Effector memory CD4-positive, alpha-beta T cell (primary cell): ENCODE measurements around the gene TFPI.

Experiments used
- DNase-seq, 3 donors: peaks; one replicate each; pipeline ENCODE4 v3.0.0-alpha.2; 2020
- H3K27ac ChIP-seq: 2 replicates; pipeline ENCODE4 v1.7.0; 2013; ENCODE audit warnings: mild to moderate bottlenecking, low read length, moderate library complexity; ENCODE audit not compliant: insufficient read depth, poor library complexity, severe bottlenecking
- H3K27me3 ChIP-seq: replicated peaks from 2 replicates; pipeline ENCODE4 v1.7.0; 2013; ENCODE audit warnings: mild to moderate bottlenecking, low read length; ENCODE audit not compliant: insufficient read depth, control insufficient read depth, poor library complexity, severe bottlenecking
- H3K36me3 ChIP-seq: 2 replicates; pipeline ENCODE4 v1.7.0; 2013; ENCODE audit warnings: mild to moderate bottlenecking, low read length, moderate library complexity; ENCODE audit not compliant: control insufficient read depth, insufficient read depth
- H3K4me1 ChIP-seq: 2 replicates; pipeline ENCODE4 v1.7.0; 2013; ENCODE audit warnings: low read length, mild to moderate bottlenecking; ENCODE audit not compliant: control insufficient read depth, insufficient read depth, poor library complexity, severe bottlenecking
- H3K4me3 ChIP-seq: 2 replicates; pipeline ENCODE4 v1.7.0; 2013; ENCODE audit warnings: low read length, low read depth, mild to moderate bottlenecking; ENCODE audit not compliant: insufficient read depth, poor library complexity, severe bottlenecking
- H3K9me3 ChIP-seq: 2 replicates; pipeline ENCODE4 v1.7.0; 2013; ENCODE audit warnings: mild to moderate bottlenecking, low read length, moderate library complexity; ENCODE audit not compliant: control insufficient read depth

Gene TFPI

DNA sequence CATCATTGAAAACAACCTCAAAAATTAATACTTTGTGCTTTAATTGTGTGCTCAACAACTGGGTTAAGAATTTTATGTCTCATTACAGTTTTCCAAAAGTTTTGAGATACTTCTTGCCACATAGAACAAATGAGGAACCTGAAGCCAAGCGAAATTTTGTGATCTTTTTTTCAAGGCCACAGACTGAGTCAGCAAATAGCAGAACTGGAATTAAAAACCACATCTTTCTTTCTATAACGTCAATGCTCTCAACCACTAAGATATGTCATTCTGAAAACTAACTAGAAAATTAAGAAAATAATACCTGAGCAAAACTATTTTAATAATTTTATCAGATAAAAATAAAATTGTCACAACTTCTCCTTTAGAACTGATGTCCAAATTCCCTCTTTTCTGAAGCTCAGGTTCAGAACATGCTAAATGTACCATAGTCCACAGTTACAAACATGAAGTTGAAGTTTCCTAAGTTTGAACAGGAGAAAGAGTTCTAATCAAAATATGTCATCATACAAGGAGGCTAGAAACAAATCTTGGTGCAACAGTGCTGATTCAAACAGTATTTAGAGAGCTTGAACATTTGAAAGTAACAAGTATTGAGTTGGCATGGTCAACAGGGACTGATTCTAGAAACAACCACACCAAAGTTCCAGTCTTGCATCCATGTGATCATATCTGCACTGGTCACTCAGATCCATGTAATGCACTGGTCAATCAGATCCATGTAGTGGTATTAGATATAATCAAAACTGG lies 78.6 kb downstream of the TFPI start:
- Histone ChIP-seq H3K4me1 (no peaks in the 10 kb centered on the region), H3K27ac (no peak overlapping the region), H3K4me3 (no peak overlapping the region), H3K27me3 (no peaks in the 10 kb centered on the region), H3K9me3 (no peaks in the 10 kb centered on the region), H3K36me3 (no peaks in the 10 kb centered on the region)
- no peak for DNase-seq

DNA sequence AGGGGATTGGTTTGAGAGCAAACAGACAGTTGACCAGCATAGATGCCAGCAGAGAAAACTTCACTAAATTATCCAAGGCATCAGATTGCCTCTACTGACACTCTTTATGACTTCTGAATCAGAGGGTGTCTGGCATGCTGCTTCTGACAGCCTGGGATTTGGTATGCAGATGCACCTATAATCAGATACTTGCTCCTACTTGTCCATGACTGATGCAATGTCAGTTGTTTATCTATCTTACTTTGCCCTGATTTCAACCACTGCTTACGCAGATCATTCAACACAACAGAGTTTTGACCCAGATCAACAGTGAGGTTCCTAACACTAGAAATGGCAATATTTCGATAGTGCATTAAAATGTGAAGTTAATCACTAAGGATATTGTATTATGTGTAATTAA lies 83.5 kb downstream of the TFPI start:
- Histone ChIP-seq H3K36me3 (no peaks in the 10 kb centered on the region), H3K9me3 (no peaks in the 10 kb centered on the region), H3K27ac (no peak overlapping the region), H3K4me1 (no peaks in the 10 kb centered on the region), H3K4me3 (no peak overlapping the region), H3K27me3 (no peaks in the 10 kb centered on the region)
- no peak for DNase-seq

DNA sequence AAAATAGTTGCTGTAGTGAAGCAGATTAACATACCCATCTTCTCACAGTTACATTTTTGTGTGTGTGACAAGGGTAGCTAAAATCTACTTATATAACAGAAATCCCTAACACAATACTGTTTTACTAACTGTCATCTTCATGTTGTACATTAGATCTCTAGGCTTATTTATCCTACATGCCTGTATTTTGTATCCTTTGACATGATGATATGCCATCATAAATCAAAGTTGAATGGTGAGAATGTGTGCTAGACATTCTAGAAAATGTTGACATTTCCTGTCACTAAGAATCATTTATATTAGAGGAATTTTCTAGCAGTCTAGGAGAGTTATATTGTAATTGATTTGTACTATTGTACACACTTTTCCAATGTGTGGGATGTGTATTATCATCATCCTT lies 84.7 kb downstream of the TFPI start:
- H3K27me3 ChIP-seq, result no peaks in the 10 kb centered on the region
- H3K4me3 ChIP-seq, result no peak overlapping the region
- no peaks in the 10 kb centered on the region for H3K36me3 ChIP-seq
- no peak overlapping the region for H3K27ac ChIP-seq
- DNase-seq, result no peak
- no peaks in the 10 kb centered on the region for H3K9me3 ChIP-seq
- no peaks in the 10 kb centered on the region for H3K4me1 ChIP-seq

DNA sequence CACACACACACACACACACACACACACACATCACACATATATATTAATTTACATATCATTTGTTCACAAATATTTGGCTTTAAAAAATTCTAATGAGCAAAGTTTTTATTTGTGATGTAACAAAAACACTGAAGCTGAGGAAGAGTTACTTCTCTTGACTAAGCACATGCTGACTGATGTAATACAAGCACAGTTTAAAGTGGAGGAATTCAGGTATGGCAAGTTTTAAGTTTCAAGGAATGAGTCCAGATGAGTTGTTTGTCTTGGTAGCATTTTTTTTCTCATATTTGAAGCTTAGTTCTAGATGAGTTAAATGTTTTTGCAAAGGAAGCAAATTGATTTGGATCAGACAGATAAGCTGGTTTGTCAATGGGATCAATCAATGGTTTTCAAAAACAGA lies 86.0 kb downstream of the TFPI start:
- H3K4me3 ChIP-seq, result no peak overlapping the region
- H3K4me1 ChIP-seq, result no peaks in the 10 kb centered on the region
- no peaks in the 10 kb centered on the region for H3K9me3 ChIP-seq
- no peaks in the 10 kb centered on the region for H3K27me3 ChIP-seq
- no peak for DNase-seq
- no peak overlapping the region for H3K27ac ChIP-seq
- no peaks in the 10 kb centered on the region for H3K36me3 ChIP-seq

DNA sequence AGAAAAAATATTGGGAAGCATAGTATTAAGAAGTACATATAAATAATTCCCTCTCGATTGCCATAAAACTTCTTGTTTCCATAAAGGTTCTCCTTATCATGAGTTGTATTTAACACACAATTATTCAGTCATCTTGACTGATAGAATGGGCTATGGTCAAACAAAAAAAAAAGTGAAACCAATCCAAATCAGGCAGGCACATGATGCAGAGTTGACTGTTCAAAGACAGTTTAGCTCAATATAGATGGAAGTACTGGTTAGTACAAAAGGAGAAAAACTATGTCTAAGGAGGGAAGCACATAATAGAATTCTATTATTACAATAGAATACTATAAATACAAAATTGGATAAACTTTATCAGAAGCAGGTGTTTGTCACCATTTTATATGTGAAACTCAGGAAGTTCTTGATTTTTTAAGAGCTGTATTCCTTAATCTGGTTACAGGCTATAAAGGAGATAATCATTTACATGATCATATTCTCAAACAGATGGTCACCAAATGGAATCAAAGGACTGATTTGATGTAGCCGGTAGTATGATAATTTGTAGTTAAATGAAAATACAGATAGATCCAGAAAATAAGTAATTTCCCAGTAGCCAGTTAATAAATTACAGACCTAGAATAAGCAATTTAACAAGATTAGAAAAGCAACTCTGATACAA lies 88.0 kb downstream of the TFPI start:
- no peak overlapping the region for H3K27ac ChIP-seq
- H3K4me3 ChIP-seq, result no peak overlapping the region
- H3K4me1 ChIP-seq, result no peaks in the 10 kb centered on the region
- no peaks in the 10 kb centered on the region for H3K9me3 ChIP-seq
- no peaks in the 10 kb centered on the region for H3K27me3 ChIP-seq
- no peak for DNase-seq
- H3K36me3 ChIP-seq, result no peaks in the 10 kb centered on the region

DNA sequence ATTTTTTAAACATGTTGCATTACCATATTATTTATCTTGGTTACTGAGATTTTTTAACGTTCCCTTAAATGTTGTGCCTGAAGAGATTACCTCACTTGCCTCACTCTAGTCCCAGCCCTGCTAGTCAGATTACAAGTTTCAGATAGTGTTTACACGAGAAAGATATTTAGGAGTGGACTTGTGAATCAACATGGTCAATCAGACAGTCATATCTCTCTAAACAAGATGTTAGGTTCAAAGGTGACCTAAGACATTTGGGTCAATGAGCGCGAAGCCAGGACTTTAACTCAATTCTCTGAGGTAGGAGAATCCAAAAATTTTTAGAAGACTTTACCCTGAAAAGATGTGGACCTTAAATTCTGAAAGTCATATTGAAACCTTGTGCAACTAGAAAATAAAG lies 91.4 kb downstream of the TFPI start:
- H3K4me3 ChIP-seq, result no peak overlapping the region

DNA sequence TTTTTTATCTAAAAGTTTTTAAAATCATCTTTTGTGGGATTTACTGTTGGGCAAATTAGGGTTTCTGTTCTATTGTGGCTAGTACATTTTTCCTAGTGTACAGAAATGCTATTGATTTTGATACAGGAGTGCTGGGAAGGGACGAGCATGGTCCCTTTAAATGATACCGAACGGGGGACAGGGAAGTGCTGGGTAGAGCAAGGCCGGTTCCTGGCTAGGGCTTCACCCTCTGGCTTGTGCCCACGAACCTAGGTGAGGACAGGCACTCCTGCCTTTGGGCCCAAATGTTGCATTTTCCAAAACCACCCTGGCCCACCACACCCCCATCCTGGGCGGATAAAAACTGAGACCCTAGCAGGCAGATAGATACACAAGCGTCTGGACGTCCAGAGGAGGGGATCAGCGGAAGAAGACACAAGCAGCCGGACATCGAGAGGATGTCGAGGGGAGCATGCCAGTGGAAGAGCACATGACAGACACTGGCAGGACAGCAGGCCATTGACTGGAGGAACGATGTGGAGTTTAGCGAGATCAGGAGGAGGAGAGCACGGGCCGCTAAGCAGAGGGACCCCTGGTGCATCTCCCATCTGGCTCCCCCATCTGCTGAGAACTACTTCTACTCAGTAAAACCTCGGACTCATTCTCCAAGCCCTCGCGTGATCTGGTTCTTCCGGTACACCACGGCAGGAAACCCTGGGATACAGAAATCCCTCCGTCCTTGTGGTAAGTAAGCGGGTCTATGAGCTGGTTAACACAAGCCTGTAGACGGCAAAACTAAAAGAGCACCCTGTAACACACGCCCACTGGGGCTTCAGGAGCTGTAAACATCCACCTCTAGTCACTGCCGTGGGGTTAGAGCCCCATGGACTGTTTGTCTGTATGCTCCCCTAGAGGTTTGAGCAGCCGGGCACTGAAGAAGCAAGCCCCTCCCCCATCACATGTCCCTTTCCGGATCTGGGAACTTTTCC lies 92.7 kb downstream of the TFPI start:
- H3K27me3 ChIP-seq, result no peaks in the 10 kb centered on the region
- no peaks in the 10 kb centered on the region for H3K4me1 ChIP-seq
- H3K36me3 ChIP-seq, result no peaks in the 10 kb centered on the region
- H3K27ac ChIP-seq, result no peak overlapping the region
- H3K9me3 ChIP-seq, result no peaks in the 10 kb centered on the region
- DNase-seq, result no peak
- H3K4me3 ChIP-seq, result no peak overlapping the region

More for the DNA sequence above, 91.4 kb downstream of the TFPI start:
- H3K4me1 ChIP-seq, result no peaks in the 10 kb centered on the region
- no peak for DNase-seq
- no peaks in the 10 kb centered on the region for H3K27me3 ChIP-seq
- no peak overlapping the region for H3K27ac ChIP-seq
- H3K36me3 ChIP-seq, result no peaks in the 10 kb centered on the region
- no peaks in the 10 kb centered on the region for H3K9me3 ChIP-seq

DNA sequence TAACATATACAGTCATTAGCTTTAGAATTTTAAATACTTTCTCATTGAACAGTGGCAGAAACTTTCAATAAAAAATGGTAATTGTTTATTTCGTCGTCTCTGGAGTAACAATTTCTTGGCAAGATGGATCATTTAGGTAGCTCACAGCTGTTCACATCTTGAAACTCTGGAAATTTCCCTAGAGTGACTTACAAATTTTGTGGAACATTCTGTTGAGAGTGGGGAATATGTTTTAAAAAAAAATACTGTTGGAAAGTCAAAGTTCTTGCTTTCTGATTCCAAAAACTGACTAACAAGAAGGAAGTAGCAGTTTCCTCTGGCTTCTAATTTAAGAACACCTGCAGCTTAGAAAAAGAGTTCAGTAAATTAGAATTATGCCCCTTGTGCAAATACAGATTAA lies 95.0 kb downstream of the TFPI start:
- H3K4me1 ChIP-seq, result no peaks in the 10 kb centered on the region
- H3K36me3 ChIP-seq, result no peaks in the 10 kb centered on the region
- H3K4me3 ChIP-seq, result no peak overlapping the region
- H3K9me3 ChIP-seq, result no peaks in the 10 kb centered on the region
- DNase-seq, result no peak
- no peaks in the 10 kb centered on the region for H3K27me3 ChIP-seq
- H3K27ac ChIP-seq, result no peak overlapping the region

DNA sequence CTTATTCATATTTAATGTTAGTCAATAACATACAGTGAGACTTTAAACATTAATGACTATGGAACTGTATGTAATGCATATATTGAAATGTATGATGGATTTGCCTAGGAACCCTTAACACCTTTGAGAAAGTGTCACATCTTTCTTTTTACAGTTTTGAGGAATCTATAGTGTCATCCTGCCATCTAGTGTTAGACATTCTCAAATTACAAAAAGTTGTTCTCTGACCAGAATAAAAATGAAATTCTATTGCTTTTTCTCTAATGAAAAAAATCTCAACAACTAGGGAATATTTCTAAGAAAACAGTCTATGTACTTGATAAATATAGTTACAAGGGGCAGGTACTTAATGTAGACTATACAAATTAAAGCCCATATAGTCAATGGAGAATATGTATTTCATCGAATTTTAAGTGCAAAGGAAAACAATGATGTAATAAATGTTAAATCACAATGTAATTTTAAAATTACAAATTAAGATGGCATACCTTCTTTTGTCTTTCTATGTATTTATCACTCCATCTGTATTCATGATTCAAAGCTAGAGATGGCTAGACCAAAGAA lies 101.1 kb downstream of the TFPI start:
- DNase-seq, result no peak
- Histone ChIP-seq H3K9me3 (no peaks in the 10 kb centered on the region), H3K27me3 (no peaks in the 10 kb centered on the region), H3K27ac (no peak overlapping the region), H3K4me3 (no peak overlapping the region), H3K4me1 (no peaks in the 10 kb centered on the region), H3K36me3 (no peaks in the 10 kb centered on the region)
